Cardiac fibroblast (primary cell): ENCODE data around the gene SPDYE4.

Experiments used
- DNase-seq, 2 donors: peaks; one replicate each; pipeline versions ENCODE4 v3.0.0 to v3.0.0-alpha.2; 2010; ENCODE audit warnings: low read depth in 2 of 2
- H3K4me3 ChIP-seq, 2 donors: replicated peaks in 1 of 2; 1 replicate in 1 of 2; 2 replicates in 1 of 2; pipeline ENCODE4 v1.5.1; 2011; ENCODE audit warnings: low read depth in 2 of 2, low read length in 2 of 2, mild to moderate bottlenecking in 2 of 2, moderate library complexity in 1 of 2
- CTCF ChIP-seq: IDR thresholded peaks from one replicate; pipeline ENCODE4 v1.5.1; 2011; ENCODE audit warnings: low read depth, mild to moderate bottlenecking, low read length, inconsistent platforms

The SPDYE4 gene

GRCh38 chr17:8749616-8750015, 8.7 kb downstream of the SPDYE4 start:
- TF ChIP-seq CTCF, result no peak
- H3K4me3 ChIP-seq, result no peak overlapping the region
- DNase-seq, result no peak

GRCh38 chr17:8747742-8748141, 10.6 kb downstream of the SPDYE4 start:
- TF ChIP-seq CTCF, result no peak

GRCh38 chr17:8746501-8747236, 11.7 kb downstream of the SPDYE4 start:
- TF ChIP-seq CTCF, result no peak
- peak overlapping the region; percentile 55 to 59 for H3K4me3 ChIP-seq
- no peak for DNase-seq

More at GRCh38 chr17:8747742-8748141, 10.6 kb downstream of the SPDYE4 start:
- H3K4me3 ChIP-seq, result no peak overlapping the region
- no peak for DNase-seq

GRCh38 chr17:8745586-8746500, 12.5 kb downstream of the SPDYE4 start:
- peak; percentile 50 for TF ChIP-seq CTCF

GRCh38 chr17:8744086-8744785, 14.1 kb downstream of the SPDYE4 start:
- no peak for DNase-seq
- no peak for TF ChIP-seq CTCF
- no peak overlapping the region for H3K4me3 ChIP-seq

More at GRCh38 chr17:8745586-8746500, 12.5 kb downstream of the SPDYE4 start:
- DNase-seq, result peak; percentile 56 to 68
- peak overlapping the region; percentile 55 to 59 for H3K4me3 ChIP-seq

GRCh38 chr17:8742819-8743218, 15.5 kb downstream of the SPDYE4 start:
- H3K4me3 ChIP-seq, result no peak overlapping the region
- TF ChIP-seq CTCF, result no peak
- no peak for DNase-seq
